HEK293T (cell line): ENCODE measurements around the gene STXBP2.

Source experiments
- CTCF ChIA-PET: fragments of 350-600 bp; formaldehyde crosslinking; extraction: SDS; loops from one replicate; lab custom pipeline; 2021; ENCODE audit warnings: antibody characterized with exemption, inconsistent platforms; lab: Yijun Ruan, JAX
- POLR2A ChIA-PET: fragments of 350-600 bp; formaldehyde crosslinking; extraction: SDS; loops from one replicate; lab custom pipeline; 2020; ENCODE audit warnings: antibody characterized with exemption, inconsistent platforms; lab: Yijun Ruan, JAX
- DNase-seq: peaks from one replicate; pipeline ENCODE4 v3.0.0; 2012; ENCODE audit warnings: mixed read lengths; ENCODE audit errors: extremely low spot score
- ARNT ChIP-seq: fragments of 450-650 bp; IDR thresholded peaks from 2 replicates; pipeline ENCODE4 v1.6.1; 2017; ENCODE audit warnings: mild to moderate bottlenecking
- BHLHE40 ChIP-seq: fragments of 450-650 bp; IDR thresholded peaks from 2 replicates; pipeline ENCODE4 v1.6.1; 2016; ENCODE audit warnings: mild to moderate bottlenecking, moderate library complexity, borderline replicate concordance
- ELF4 ChIP-seq: fragments of 450-650 bp; IDR thresholded peaks from 2 replicates; pipeline ENCODE4 v1.6.1; 2017; ENCODE audit warnings: antibody characterized with exemption
- FOXA1 ChIP-seq: fragments of 450-650 bp; IDR thresholded peaks from 2 replicates; pipeline ENCODE4 v1.6.1; 2016; ENCODE audit warnings: mild to moderate bottlenecking
- FOXM1 ChIP-seq: fragments of 450-650 bp; IDR thresholded peaks from 2 replicates; pipeline ENCODE4 v1.6.1; 2017; ENCODE audit warnings: mild to moderate bottlenecking, borderline replicate concordance
- L3MBTL2 ChIP-seq: fragments of 450-650 bp; conservative IDR thresholded peaks from 2 replicates; pipeline ENCODE4 v1.6.1; 2016; ENCODE audit warnings: mild to moderate bottlenecking
- LEF1 ChIP-seq: fragments of 450-650 bp; IDR thresholded peaks from 2 replicates; pipeline ENCODE4 v1.6.1; 2017; ENCODE audit warnings: mild to moderate bottlenecking, borderline replicate concordance
- NFRKB ChIP-seq: fragments of 450-650 bp; IDR thresholded peaks from 2 replicates; pipeline ENCODE4 v1.6.1; 2016; ENCODE audit warnings: mild to moderate bottlenecking, moderate library complexity
- PKNOX1 ChIP-seq: fragments of 450-650 bp; IDR thresholded peaks from 2 replicates; pipeline ENCODE4 v1.6.1; 2016
- SP1 ChIP-seq: fragments of 450-650 bp; IDR thresholded peaks from 2 replicates; pipeline ENCODE4 v1.6.1; 2017
- SUZ12 ChIP-seq: fragments of 450-650 bp; IDR thresholded peaks from 2 replicates; pipeline ENCODE4 v1.6.1; 2016; ENCODE audit warnings: mild to moderate bottlenecking
- TARDBP ChIP-seq: fragments of 450-650 bp; IDR thresholded peaks from 2 replicates; pipeline ENCODE4 v1.6.1; 2016

Gene STXBP2

GRCh38 chr19:7692417-7693088, 55.6 kb downstream of the STXBP2 start:
- DNase-seq: no peak
- POLR2A ChIA-PET: no interaction called here
- TF ChIP-seq FOXA1 (no peak), SP1 (no peak), FOXM1 (no peak), SUZ12 (no peak), TARDBP (no peak), NFRKB (no peak), ARNT (no peak), PKNOX1 (no peak), LEF1 (no peak), L3MBTL2 (no peak)
- CTCF ChIA-PET: no interaction called here

- DNase-seq: no peak
- TF ChIP-seq ELF4 (no peak), SP1 (no peak), TARDBP (no peak), L3MBTL2 (no peak), BHLHE40 (no peak)
- POLR2A ChIA-PET: no interaction called here
- CTCF ChIA-PET: no interaction called here
Observed at GRCh38 chr19:7694499-7694898, 57.6 kb downstream of the STXBP2 start.
